GM18909 (cell line): ENCODE measurements around the gene VPS54.
A peak's percentile ranks its signal among the peaks of the same experiment; 100 is the strongest.

Experiments
- ATAC-seq: cut with Tn5 transposase; IDR thresholded peaks from one replicate; pipeline ENCODE4 v1.9.1; 2021; ENCODE audit warnings: mild to moderate bottlenecking; ENCODE audit not compliant: unreplicated experiment, poor library complexity

VPS54 gene, protein sequence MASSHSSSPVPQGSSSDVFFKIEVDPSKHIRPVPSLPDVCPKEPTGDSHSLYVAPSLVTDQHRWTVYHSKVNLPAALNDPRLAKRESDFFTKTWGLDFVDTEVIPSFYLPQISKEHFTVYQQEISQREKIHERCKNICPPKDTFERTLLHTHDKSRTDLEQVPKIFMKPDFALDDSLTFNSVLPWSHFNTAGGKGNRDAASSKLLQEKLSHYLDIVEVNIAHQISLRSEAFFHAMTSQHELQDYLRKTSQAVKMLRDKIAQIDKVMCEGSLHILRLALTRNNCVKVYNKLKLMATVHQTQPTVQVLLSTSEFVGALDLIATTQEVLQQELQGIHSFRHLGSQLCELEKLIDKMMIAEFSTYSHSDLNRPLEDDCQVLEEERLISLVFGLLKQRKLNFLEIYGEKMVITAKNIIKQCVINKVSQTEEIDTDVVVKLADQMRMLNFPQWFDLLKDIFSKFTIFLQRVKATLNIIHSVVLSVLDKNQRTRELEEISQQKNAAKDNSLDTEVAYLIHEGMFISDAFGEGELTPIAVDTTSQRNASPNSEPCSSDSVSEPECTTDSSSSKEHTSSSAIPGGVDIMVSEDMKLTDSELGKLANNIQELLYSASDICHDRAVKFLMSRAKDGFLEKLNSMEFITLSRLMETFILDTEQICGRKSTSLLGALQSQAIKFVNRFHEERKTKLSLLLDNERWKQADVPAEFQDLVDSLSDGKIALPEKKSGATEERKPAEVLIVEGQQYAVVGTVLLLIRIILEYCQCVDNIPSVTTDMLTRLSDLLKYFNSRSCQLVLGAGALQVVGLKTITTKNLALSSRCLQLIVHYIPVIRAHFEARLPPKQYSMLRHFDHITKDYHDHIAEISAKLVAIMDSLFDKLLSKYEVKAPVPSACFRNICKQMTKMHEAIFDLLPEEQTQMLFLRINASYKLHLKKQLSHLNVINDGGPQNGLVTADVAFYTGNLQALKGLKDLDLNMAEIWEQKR

GRCh38 chr2:64019083-64019974, at the start of gene VPS54:
Gene VPS54 (minus strand): TSS chr2:64019428. CDS start chr2:63983999, 35,429 bp downstream.
- peak; percentile 60 for ATAC-seq

DNA sequence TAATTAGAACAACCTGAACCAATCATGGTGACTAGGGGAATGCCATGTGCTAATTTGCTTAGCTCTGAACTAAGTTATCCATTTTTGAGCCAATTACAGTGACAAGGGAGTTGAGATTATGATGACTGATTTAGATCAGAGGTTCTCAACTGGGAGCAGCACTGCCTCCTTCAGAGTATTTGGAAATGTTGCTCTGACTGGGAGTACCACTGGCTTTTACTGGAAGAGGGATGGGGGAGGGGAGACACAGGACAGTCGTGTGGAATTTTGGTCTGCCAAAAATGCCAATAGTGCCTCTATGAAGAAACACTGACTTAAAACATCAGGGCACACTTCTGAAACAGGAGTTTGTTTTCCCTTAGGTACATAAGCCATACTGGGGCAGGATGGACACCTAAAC, 48.1 kb upstream of the VPS54 start:
- ATAC-seq = no peak

GRCh38 chr2:64065516-64065915, 46.3 kb upstream of the VPS54 start:
- ATAC-seq = no peak

- no peak for ATAC-seq
Measured at GRCh38 chr2:64063924-64064331, 44.7 kb upstream of the VPS54 start.

DNA sequence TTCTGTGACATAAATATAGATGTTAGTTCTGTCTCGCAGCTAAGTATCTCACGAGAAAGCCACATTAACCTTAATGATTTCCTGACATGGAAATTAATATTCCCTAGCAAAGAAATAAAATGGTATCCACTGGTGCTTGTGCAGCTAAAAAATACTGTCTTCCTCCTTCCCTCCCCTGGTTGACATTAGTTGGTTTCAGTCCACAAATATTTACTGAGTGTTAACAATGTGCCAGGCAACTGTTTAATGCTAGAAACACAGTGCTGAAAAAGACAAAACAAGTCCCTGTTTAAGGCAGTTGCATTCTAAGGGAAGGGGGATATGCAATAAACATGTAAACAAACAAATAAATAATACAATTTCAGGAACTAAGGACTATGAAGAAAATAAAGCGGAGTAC, 44.2 kb upstream of the VPS54 start:
- no peak for ATAC-seq

GRCh38 chr2:64062840-64063239, 43.6 kb upstream of the VPS54 start:
- ATAC-seq = peak; percentile 59

GRCh38 chr2:64059270-64059669, 40.0 kb upstream of the VPS54 start:
- ATAC-seq = no peak

DNA sequence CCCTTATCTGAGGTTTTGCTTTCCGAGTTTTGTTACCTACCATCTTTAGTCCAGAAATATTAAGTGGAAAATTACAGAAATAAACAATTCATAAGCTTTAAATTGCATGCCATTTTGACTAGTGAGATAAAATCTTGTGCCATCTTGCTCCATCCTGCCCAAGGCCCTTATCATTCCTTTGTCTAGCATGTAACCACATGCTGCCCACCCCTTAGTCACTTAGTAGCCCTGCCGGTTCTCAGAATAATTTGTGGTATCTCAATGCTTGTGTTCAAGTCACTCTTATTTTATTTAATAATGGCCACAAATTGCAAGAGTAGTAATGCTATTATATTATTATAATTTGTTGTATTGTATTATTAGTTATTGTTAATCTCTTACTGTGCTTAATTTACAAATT, 36.8 kb upstream of the VPS54 start:
- no peak for ATAC-seq

DNA sequence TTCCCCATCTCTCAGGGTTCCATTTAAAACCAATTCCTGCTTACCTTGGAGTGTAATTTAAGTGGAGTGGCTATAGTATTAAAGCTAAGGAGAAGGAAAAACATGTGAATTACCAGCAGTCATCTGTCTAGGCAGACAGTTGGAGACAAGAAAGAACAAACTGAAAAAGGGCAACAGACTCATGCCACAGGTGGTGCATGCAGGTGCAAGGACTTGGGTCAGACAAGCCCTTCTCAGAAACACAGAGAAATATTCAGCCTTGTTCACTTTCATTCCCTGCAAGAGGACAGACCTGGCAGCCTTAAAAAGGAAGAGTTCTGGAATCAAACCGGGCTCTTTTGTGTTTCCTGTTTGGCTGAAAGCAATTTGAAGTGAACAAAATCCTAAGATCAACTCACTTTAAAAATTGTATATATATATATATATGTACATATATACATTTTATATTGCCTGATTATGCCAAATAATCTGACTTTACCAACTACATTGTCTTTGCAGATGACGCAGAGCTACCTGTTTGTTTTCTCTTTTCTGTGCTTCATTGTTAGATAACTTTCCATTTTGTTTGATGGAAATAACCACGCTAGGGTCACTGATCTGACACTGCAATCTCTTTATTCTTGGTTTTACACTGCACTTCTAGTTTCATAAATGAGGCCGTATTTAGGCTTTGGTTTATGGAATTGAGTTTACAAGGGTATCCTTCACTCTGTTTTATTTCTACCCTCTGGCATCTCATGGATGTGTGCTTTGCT, 35.1 kb upstream of the VPS54 start:
- no peak for ATAC-seq

GRCh38 chr2:64052463-64053241, 33.4 kb upstream of the VPS54 start:
- no peak for ATAC-seq

GRCh38 chr2:64049633-64050220, 30.5 kb upstream of the VPS54 start:
- peak; percentile 92 for ATAC-seq

DNA sequence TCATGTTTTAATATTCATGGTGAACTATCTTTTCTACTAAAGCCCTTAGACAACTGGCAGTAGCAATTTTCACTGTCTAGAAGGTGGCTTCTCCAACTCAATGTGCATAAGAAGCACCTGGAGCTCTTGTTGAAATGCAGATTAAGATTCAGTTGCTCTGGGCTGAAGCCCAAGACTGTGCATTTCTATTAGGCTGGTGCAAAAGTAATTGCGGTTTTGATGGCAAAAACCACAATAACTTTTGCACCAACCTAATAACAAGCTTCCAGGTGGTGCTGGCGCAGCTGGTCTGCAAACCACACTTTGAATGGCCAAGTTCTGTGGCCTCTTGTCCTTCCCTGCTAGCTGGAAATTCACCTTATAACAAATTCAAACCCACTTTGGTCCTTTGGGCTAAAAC, 26.7 kb upstream of the VPS54 start:
- no peak for ATAC-seq

GRCh38 chr2:64040161-64040560, 20.9 kb upstream of the VPS54 start:
- no peak for ATAC-seq

DNA sequence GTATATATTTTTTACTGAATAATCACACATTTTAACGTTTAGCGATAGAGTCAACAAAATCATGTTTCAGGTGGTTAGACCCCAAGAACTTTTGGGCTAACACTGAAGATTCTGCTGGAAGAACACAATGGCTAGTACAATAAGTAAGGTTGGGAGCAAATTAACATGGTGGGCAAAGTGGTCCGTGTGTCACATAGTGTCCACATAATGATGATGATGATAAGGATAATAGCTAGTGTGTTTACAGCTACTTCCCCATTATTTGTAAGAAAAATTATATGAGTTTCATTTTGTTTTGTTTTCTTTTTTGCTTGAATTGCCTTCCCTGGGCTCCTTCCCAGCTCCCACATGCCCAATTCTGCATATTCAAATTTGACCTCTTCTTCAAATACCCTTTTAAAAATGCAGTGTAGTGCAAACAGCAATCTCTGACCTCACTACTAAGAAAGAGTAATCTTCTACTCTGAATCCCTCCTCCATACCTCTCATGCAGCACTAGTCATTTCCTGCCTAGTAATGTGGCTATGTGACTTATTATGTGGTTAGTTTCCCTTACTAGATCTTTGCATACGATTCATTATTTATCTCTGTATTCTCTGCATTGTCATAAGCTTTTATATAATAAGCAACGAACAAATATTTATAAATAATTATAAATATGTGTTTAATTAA, 16.9 kb upstream of the VPS54 start:
- ATAC-seq = peak; percentile 98

GRCh38 chr2:64035072-64035942, 16.1 kb upstream of the VPS54 start:
- no peak for ATAC-seq

- ATAC-seq = no peak
Measured at GRCh38 chr2:64029116-64029665, 10.0 kb upstream of the VPS54 start.

DNA sequence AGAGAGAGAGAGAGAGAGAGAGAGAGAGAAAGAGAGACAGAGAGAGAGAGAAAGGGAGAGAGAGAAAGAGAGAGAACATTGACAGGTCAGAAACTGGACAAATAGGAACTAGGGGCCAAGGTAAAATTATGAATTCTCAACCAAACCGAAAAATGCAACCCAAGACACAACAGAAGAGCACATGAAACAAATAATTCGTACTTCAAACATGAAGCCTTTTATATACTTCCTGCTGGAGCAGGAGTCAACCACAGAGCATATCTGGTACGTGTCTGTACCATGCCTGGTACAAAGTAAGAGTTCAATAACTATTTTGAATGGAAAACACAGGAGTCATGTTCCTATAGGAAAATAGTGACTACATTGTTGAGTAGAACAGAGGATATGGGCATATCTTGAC, 6.5 kb upstream of the VPS54 start:
- no peak for ATAC-seq
